HEK293 (cell line): ENCODE results near the gene ARHGAP15.

Source experiments
- TCF7L2 ChIP-seq: IDR thresholded peaks from 2 replicates; pipeline ENCODE4 v1.6.1; 2011; ENCODE audit warnings: low read depth, mild to moderate bottlenecking, inconsistent platforms, low read length, moderate library complexity, borderline replicate concordance
- YY1 ChIP-seq: fragments of 450-650 bp; formaldehyde crosslinking; IDR thresholded peaks from 2 replicates; pipeline ENCODE4 v1.5.1; 2018; ENCODE audit warnings: missing biosample characterization, missing genetic modification characterization
- ZEB2 ChIP-seq: fragments of 450-650 bp; formaldehyde crosslinking; IDR thresholded peaks from 2 replicates; pipeline ENCODE4 v1.5.1; 2016; ENCODE audit warnings: missing biosample characterization, missing genetic modification characterization
- ZNF140 ChIP-seq: fragments of 450-650 bp; formaldehyde crosslinking; IDR thresholded peaks from 2 replicates; pipeline ENCODE4 v1.5.1; 2016; ENCODE audit warnings: missing biosample characterization, missing genetic modification characterization
- ZNF416 ChIP-seq: fragments of 450-650 bp; formaldehyde crosslinking; IDR thresholded peaks from 2 replicates; pipeline ENCODE4 v1.5.1; 2016; ENCODE audit warnings: missing biosample characterization, missing genetic modification characterization
- ZNF626 ChIP-seq: fragments of 450-650 bp; sonication (Bioruptor Pico); formaldehyde crosslinking; IDR thresholded peaks from 2 replicates; pipeline ENCODE4 v1.5.1; 2018; ENCODE audit warnings: missing biosample characterization, missing genetic modification characterization, inconsistent platforms
- ZSCAN30 ChIP-seq: fragments of 450-650 bp; IDR thresholded peaks from 2 replicates; pipeline ENCODE4 v1.5.1; 2018; ENCODE audit warnings: missing biosample characterization, mild to moderate bottlenecking, missing genetic modification characterization, moderate library complexity
- TF ChIP-seq, protein P1 (sequence below): fragments of 450-650 bp; formaldehyde crosslinking; IDR thresholded peaks from 2 replicates; pipeline ENCODE4 v1.5.1; 2016; ENCODE audit warnings: missing biosample characterization, missing genetic modification characterization, low read depth
- TF ChIP-seq, protein P2 (sequence below): fragments of 450-650 bp; formaldehyde crosslinking; IDR thresholded peaks from 2 replicates; pipeline ENCODE4 v1.5.1; 2016; ENCODE audit warnings: missing biosample characterization, missing genetic modification characterization

GRCh38 chr2:143155661-143156060 lies 26.4 kb downstream of the ARHGAP15 start:
- TF ChIP-seq, protein P1, sequence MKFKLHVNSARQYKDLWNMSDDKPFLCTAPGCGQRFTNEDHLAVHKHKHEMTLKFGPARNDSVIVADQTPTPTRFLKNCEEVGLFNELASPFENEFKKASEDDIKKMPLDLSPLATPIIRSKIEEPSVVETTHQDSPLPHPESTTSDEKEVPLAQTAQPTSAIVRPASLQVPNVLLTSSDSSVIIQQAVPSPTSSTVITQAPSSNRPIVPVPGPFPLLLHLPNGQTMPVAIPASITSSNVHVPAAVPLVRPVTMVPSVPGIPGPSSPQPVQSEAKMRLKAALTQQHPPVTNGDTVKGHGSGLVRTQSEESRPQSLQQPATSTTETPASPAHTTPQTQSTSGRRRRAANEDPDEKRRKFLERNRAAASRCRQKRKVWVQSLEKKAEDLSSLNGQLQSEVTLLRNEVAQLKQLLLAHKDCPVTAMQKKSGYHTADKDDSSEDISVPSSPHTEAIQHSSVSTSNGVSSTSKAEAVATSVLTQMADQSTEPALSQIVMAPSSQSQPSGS, result no peak
- TF ChIP-seq ZEB2 (no peak), TCF7L2 (no peak), ZNF140 (tag by site-specific recombination) (no peak), ZSCAN30 (tag by site-specific recombination) (no peak), ZNF416 (no peak), YY1 (tag by site-specific recombination) (no peak), ZNF626 (no peak)
- TF ChIP-seq, protein P2, sequence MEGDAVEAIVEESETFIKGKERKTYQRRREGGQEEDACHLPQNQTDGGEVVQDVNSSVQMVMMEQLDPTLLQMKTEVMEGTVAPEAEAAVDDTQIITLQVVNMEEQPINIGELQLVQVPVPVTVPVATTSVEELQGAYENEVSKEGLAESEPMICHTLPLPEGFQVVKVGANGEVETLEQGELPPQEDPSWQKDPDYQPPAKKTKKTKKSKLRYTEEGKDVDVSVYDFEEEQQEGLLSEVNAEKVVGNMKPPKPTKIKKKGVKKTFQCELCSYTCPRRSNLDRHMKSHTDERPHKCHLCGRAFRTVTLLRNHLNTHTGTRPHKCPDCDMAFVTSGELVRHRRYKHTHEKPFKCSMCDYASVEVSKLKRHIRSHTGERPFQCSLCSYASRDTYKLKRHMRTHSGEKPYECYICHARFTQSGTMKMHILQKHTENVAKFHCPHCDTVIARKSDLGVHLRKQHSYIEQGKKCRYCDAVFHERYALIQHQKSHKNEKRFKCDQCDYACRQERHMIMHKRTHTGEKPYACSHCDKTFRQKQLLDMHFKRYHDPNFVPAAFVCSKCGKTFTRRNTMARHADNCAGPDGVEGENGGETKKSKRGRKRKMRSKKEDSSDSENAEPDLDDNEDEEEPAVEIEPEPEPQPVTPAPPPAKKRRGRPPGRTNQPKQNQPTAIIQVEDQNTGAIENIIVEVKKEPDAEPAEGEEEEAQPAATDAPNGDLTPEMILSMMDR, result no peak
